ENCODE measurements around the gene CDH23.

DNA sequence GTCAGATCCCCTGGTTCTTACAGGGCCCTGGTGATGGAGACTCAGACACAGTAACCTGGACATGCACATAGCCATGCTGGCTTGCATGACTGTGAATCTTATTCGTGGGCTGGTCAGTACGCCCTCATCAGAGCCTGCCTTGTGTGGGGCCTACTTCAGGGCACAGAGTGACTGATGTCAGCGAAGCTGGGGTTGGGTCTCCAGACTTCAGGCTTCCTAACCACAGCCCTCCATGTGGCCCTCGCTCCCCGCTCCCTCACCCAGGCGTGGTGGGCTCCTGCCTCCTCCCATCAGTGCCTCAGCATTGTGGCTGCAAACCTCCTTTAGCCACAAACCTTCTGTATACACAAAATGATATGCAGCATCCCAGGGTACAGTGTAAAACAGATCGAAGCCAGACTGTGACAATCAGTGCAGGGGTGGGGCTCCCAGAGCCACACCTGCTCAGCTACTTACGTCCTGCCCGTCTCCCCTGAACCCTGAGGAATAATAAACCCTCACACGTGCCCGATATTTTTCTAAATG is 329.9 kb downstream of the CDH23 start:
- no peak for TF ChIP-seq GATA3 (IDR thresholded peaks at IDR 0.05; ENCODE audit: low read depth, low read length)
- no peak for TF ChIP-seq GATA2 (IDR thresholded peaks at IDR 0.05; ENCODE audit: low read depth, low read length)

All from SH-SY5Y (cell line).